ENCODE measurements around the gene THAP12.
"Not testable (repeated sequence)": the region's sequence is repeated elsewhere in the genome, so short reads cannot be mapped to it uniquely, and the experiment has no call there.

THAP12 gene

GRCh38 chr11:76410851-76411357 is 30.0 kb upstream of the THAP12 start:
- no peak for TF ChIP-seq ZFX (IDR thresholded peaks at IDR 0.05)
- TF ChIP-seq CTCF (conservative IDR thresholded peaks at IDR 0.05) = no peak
- H3K27ac ChIP-seq = no peak overlapping the region

DNA sequence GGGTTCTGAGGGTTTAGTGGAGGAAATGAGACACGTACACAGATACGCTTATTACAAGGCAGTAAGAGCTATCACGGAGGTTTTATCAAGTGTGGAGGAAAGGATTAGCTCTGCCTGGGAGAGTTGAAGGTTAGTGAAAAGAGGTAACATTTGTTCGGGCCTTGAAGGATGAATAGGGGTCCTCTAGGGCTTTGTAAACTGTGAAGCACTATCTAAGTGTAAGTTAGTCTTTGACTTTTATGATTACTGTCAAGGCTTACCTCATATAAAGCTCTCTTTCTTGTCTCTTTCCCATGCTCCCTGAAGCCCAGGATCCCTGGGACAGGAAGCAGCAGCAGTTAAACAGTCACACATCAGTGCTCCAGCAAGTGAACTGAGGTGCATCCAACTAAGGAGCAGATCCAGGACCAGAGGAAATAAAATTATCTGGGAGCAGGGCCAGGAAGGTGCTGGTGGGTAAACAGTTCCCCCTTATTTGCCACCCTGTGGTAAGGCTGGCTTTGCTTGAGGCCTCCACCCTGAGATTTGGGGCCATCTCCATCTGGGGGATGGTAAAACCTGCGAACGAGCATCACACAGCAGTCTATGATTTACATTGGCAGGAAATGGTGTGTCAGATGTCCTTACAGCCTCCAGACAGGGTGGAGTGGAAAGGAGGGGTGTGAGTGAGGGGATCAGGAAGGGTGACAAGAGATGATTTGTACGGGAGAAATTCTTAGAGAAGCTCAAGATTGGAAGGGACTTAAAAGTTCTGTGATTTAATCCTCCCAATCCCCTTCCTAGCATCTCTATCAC is 27.4 kb upstream of the THAP12 start:
- no peak overlapping the region for H3K27ac ChIP-seq
- TF ChIP-seq ZFX (IDR thresholded peaks at IDR 0.05) (no peak), CTCF (conservative IDR thresholded peaks at IDR 0.05) (no peak)

GRCh38 chr11:76406359-76406758 is 25.4 kb upstream of the THAP12 start:
- no peak overlapping the region for H3K27ac ChIP-seq
- TF ChIP-seq CTCF (conservative IDR thresholded peaks at IDR 0.05) (no peak), ZFX (IDR thresholded peaks at IDR 0.05) (no peak)

DNA sequence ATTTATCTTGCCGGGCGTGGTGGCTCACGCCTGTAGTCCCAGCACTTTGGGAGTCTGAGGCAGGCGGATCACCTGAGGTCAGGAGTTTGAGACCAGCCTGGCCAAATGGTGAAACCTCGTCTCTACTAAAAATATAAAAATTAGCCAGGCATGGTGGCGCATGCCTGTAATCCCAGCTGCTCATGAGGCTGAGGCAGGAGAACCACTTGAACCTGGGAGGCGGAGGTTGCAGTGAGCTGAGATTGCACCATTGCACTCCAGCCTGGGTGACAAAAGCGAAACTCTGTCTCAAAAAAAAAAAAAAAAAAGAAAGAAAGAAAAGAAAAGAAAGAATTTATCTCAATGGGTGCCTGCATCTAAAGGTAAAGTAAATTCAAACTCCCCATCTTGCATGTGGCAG is 20.6 kb upstream of the THAP12 start:
- H3K27ac ChIP-seq = not testable (repeated sequence)

GRCh38 chr11:76400967-76401366 is 20.0 kb upstream of the THAP12 start:
- no peak overlapping the region for H3K27ac ChIP-seq
- TF ChIP-seq ZFX (IDR thresholded peaks at IDR 0.05) (no peak), CTCF (conservative IDR thresholded peaks at IDR 0.05) (no peak)

DNA sequence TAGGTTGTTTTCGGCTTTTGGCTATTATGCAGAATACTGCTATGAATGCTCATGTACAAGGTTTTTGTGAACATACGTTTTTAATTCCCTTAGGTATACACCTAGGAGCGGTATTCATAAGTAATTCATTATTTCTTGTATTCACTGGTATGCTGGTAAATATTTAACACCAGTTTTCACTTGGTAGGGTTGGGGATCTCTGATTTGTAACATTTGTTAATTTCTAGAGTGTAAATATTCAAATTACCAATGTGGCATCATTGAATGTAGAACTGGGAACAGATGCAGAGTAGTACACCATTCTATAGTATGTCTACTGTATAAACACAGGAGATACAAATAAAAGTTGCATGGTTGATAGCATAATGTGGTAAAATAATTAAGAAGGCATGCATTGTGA is 16.5 kb upstream of the THAP12 start:
- H3K27ac ChIP-seq = no peak overlapping the region
- TF ChIP-seq ZFX (IDR thresholded peaks at IDR 0.05) (no peak), CTCF (conservative IDR thresholded peaks at IDR 0.05) (no peak)

- TF ChIP-seq CTCF (conservative IDR thresholded peaks at IDR 0.05) = no peak
- TF ChIP-seq ZFX (IDR thresholded peaks at IDR 0.05) = no peak
Measured at GRCh38 chr11:76395296-76395695, 14.4 kb upstream of the THAP12 start.

DNA sequence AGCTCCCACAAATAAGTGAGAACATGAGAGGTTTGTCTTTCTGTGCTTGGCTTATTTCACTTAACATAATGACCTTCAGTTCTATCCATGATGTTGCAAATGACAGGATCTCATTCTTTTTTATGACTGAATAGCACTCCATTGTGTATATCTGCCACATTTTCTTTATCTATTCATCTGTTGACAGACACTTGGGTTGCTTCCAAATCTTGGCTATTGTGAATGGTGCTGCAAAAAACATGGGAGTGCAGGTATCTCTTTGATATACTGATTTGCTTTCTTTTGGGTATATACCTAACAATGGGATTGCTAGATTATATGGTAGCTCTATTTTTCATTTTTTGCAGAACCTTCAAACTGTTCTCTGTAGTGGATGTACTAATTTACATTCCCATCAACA is 13.5 kb upstream of the THAP12 start:
- H3K27ac ChIP-seq = no peak overlapping the region
- TF ChIP-seq CTCF (conservative IDR thresholded peaks at IDR 0.05) (no peak), ZFX (IDR thresholded peaks at IDR 0.05) (no peak)

More at GRCh38 chr11:76395296-76395695, 14.4 kb upstream of the THAP12 start:
- no peak overlapping the region for H3K27ac ChIP-seq

Measured in C4-2B (cell line).